ENCODE measurements around the gene SLC22A5.

SLC22A5 gene

GRCh38 chr5:132438917-132439316 lies 69.4 kb downstream of the SLC22A5 start:
- TF ChIP-seq POLR2A (IDR thresholded peaks at IDR 0.05; ENCODE audit: low read length) (no peak), GATA1 (IDR thresholded peaks at IDR 0.05; ENCODE audit: low read depth, low read length) (no peak)
- DNase-seq, result no peak

- TF ChIP-seq POLR2A (IDR thresholded peaks at IDR 0.05; ENCODE audit: low read length) (no peak), GATA1 (IDR thresholded peaks at IDR 0.05; ENCODE audit: low read depth, low read length) (no peak)
- DNase-seq, result no peak
Measured at GRCh38 chr5:132439521-132440089, 70.1 kb downstream of the SLC22A5 start.

GRCh38 chr5:132444061-132444460 lies 74.6 kb downstream of the SLC22A5 start:
- no peak for TF ChIP-seq GATA1 (IDR thresholded peaks at IDR 0.05; ENCODE audit: low read depth, low read length)
- no peak for TF ChIP-seq POLR2A (IDR thresholded peaks at IDR 0.05; ENCODE audit: low read length)
- no peak for DNase-seq

All from erythroblast (primary cell).